Nephron (organoid): ENCODE results near the gene MMP15.
"Not testable (repeated sequence)": the region's sequence is repeated elsewhere in the genome, so short reads cannot be mapped to it uniquely, and the experiment has no call there.

Experiments used
- H3K27ac Mint-ChIP-seq, 3 experiments: 2 replicates each; pipeline ENCODE4 v1.8.0; 2020; ENCODE audit warnings: mixed read lengths in 3 of 3, mild to moderate bottlenecking in 2 of 3, moderate library complexity in 1 of 3
- H3K27me3 Mint-ChIP-seq: 2 replicates; pipeline ENCODE4 v1.8.0; 2021; ENCODE audit warnings: low read depth, mild to moderate bottlenecking, moderate library complexity, mixed read lengths
- H3K36me3 Mint-ChIP-seq: 2 replicates; pipeline ENCODE4 v1.8.0; 2020; ENCODE audit warnings: low read depth, mixed read lengths
- H3K4me1 Mint-ChIP-seq: 2 replicates; pipeline ENCODE4 v1.8.0; 2020; ENCODE audit warnings: mixed read lengths
- H3K4me3 Mint-ChIP-seq, 3 experiments: 2 replicates each; pipeline ENCODE4 v1.8.0; 2020; ENCODE audit warnings: mild to moderate bottlenecking in 3 of 3, mixed read lengths in 3 of 3, moderate library complexity in 2 of 3
- H3K9me3 Mint-ChIP-seq: 2 replicates; pipeline ENCODE4 v1.8.0; 2020; ENCODE audit warnings: mixed read lengths
- TF ChIP-seq, protein P1 (sequence below), 3 experiments: fragments of 200-600 bp; sonication (generic); IDR thresholded peaks; one replicate each; pipeline ENCODE4 v1.5.0; 2021; ENCODE audit warnings: antibody characterized with exemption in 3 of 3; ENCODE audit not compliant: unreplicated experiment in 3 of 3

The MMP15 gene

DNA sequence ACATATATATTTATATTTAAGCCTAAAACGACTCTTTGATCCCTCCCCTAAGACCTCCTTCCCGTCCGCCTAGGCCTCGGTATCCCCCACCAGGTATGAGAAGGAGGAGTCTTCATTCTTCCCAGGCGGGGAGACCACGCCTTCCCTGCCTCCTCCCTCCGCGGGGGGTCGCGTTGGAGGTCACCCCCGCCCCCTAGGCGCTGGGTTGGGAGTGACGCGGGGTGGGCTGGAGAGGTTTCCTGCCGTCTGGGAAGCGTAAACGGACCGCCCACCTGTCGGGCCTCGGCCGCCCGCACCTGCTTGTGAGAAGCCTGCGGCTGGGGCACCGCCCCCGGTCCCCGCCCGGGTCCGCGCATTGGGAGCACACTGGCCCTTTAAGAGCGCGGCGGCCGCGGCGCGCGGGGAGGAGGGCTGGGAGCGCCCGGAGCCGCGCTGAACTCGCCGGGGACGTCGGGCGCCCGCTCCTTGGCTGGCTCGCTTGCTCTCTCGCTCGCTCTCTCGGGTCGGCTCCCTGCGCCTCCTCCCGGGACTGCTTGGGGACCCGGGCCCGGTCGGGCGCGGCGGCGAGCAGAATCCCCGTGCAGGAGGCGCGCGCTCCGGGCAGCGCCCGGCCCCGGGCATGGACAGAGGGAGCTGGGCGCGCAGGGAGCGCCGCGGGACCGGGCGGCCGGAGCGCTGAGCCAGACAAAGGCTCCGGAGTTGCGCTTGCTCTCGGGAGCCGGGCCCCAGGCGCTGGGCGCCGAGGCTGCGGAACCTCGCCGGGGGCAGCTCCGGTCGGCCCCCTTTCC lies at the start of gene MMP15:
Gene MMP15, plus strand, starts transcription at position 404 of the 788 bp plus-strand sequence. CDS start 597 bp downstream, outside the sequence.
- peaks cover 36% of the 10 kb centered on the region for H3K27me3 Mint-ChIP-seq
- H3K36me3 Mint-ChIP-seq = no peaks in the 10 kb centered on the region
- H3K4me3 Mint-ChIP-seq = peak within 1 kb of the TSS; percentile 80 to 90 (median 89)
- peaks cover 54% of the 10 kb centered on the region for H3K4me1 Mint-ChIP-seq
- H3K9me3 Mint-ChIP-seq = no peaks in the 10 kb centered on the region
- TF ChIP-seq, protein P1, sequence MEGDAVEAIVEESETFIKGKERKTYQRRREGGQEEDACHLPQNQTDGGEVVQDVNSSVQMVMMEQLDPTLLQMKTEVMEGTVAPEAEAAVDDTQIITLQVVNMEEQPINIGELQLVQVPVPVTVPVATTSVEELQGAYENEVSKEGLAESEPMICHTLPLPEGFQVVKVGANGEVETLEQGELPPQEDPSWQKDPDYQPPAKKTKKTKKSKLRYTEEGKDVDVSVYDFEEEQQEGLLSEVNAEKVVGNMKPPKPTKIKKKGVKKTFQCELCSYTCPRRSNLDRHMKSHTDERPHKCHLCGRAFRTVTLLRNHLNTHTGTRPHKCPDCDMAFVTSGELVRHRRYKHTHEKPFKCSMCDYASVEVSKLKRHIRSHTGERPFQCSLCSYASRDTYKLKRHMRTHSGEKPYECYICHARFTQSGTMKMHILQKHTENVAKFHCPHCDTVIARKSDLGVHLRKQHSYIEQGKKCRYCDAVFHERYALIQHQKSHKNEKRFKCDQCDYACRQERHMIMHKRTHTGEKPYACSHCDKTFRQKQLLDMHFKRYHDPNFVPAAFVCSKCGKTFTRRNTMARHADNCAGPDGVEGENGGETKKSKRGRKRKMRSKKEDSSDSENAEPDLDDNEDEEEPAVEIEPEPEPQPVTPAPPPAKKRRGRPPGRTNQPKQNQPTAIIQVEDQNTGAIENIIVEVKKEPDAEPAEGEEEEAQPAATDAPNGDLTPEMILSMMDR (IDR thresholded peaks at IDR 0.05; ENCODE audit: unreplicated experiment in 3 of 3) = no peak
- peak within 1 kb of the TSS in 2 of 3 experiments; percentile 35 to 74 for H3K27ac Mint-ChIP-seq

DNA sequence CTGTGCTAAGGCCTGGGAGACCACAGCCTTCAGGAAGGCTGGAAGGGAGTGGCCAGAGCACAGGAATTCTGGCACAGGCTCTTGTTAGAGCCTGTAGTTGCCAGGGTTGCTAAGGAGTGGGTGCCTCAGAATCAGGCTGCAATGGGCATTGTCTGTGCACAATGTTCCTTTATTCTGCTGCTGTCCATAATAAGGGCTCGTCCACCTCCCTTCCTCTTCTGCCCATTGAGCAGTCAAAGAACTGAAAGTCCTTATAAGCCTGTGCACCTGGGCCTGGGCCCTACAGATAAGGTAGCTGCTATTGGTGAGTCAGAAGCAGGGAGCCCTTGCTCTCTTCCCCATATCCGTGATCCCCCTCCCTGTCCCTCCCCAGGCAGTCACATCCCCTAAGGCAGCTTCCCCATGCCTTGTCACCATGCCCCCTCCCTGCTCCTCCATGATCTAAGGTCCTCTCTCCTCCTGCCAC lies 49.2 kb upstream of the MMP15 start:
- no peaks in the 10 kb centered on the region for H3K4me1 Mint-ChIP-seq
- no peaks in the 10 kb centered on the region for H3K36me3 Mint-ChIP-seq
- H3K4me3 Mint-ChIP-seq = no peak overlapping the region
- H3K9me3 Mint-ChIP-seq = no peaks in the 10 kb centered on the region
- peaks cover 32% of the 10 kb centered on the region for H3K27me3 Mint-ChIP-seq
- TF ChIP-seq, protein P1 (IDR thresholded peaks at IDR 0.05; ENCODE audit: unreplicated experiment in 3 of 3) = no peak
- H3K27ac Mint-ChIP-seq = no peak overlapping the region

DNA sequence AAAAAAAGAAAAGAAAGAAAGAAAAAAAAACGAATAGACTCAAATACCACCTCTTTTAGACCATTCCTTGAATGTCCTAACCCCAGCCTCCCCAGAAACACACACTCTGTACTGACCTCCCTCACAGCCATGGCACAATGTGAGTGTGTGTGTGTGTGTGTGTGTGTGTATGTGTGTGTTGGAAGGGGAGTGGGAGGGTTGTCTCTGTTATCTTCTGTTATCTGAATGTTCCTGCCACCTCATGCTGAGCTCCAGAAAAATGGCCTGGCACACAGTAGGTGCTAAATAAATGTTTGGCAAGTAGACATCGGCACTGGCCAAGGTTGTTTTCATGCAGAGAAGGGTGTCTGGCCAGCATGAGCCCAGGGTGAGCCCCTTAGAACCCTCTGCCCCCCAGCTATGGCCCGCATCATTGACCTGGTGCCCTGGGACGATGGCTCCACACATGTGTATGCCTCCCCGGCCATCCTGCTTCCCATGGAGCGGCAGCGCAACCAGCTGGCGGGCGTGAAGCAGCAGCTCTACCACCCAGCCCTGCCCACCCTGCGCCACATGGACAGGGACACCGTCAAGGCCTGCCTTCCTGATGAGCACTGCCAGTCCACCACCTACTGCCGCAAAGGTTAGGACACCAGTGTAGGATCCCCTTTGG lies 48.0 kb upstream of the MMP15 start:
- Mint-ChIP-seq H3K4me1 (no peaks in the 10 kb centered on the region), H3K27ac (no peak overlapping the region), H3K9me3 (no peaks in the 10 kb centered on the region), H3K36me3 (no peaks in the 10 kb centered on the region), H3K4me3 (no peak overlapping the region), H3K27me3 (peaks cover 24% of the 10 kb centered on the region)
- TF ChIP-seq, protein P1 (IDR thresholded peaks at IDR 0.05; ENCODE audit: unreplicated experiment in 3 of 3) = no peak

DNA sequence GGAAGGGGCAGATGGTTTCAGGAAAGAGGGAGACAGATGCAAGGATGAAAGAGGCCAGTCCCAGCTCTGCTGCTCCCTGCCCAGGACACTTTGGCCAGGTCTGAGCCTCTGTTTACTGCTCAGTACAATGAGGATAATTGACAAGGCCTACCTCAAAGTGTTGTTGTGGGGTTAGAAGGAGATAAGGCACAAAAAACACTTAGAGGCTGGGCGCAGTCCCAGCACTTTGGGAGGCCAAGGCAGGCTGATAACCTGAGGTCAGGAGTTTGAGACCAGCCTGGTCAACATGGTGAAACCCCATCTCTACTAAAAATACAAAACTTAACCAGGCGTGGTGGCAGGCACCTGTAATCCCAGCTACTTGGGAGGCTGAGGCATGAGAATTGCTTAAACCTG lies 47.5 kb upstream of the MMP15 start:
- H3K4me1 Mint-ChIP-seq, H3K27ac Mint-ChIP-seq, H3K4me3 Mint-ChIP-seq, H3K36me3 Mint-ChIP-seq, H3K9me3 Mint-ChIP-seq: not testable (repeated sequence)
- peaks cover 23% of the 10 kb centered on the region for H3K27me3 Mint-ChIP-seq

DNA sequence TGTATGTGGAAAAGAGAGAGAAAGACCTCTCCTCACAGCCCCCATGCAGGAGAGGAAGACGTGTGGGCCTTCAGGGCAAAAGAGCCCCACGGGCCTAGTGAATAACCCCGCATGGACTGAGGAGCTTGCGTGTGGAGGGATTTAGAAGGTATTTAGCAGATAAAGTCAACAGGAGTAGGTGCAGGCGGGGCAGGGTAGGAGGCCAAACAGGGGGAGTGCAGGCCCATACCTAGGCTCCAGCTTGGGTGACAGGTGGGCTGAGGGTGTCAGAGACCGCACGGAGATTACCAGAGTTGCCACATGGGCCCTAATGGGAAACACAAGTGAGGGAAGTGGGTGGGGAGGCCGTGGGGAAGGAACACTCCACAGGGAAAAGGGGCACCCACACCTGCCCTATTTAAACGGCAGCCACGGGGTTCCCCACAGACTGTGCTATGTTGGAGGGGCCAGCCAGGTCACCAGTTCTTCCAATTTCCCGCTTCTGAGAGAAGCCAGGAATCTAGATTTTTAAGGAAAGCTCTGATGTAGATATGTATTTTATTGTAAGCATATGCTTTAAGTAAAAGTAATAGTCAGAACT lies 46.5 kb upstream of the MMP15 start:
- Mint-ChIP-seq H3K27me3 (peaks cover 23% of the 10 kb centered on the region), H3K4me3 (no peak overlapping the region), H3K4me1 (no peaks in the 10 kb centered on the region), H3K36me3 (no peaks in the 10 kb centered on the region), H3K9me3 (no peaks in the 10 kb centered on the region), H3K27ac (no peak overlapping the region)
- TF ChIP-seq, protein P1 (IDR thresholded peaks at IDR 0.05; ENCODE audit: unreplicated experiment in 3 of 3) = no peak

DNA sequence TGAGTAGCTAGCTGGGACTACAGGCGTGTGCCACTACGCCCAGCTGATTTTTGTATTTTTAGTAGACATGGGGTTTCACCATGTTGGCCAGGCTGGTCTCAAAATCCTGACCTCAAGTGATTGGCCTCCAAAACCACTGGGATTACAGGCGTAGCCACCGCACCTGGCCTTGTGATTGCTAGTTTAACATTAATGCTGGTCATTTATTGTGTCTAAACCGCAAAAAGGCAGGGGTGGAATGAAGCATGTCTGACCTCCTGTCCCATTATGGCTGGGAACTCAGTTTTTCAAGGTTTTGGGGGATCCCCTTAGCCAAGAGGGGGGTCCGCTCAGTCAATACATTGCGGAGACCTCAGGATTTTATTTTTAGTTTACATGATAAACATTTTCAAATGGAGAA lies 43.9 kb upstream of the MMP15 start:
- Mint-ChIP-seq H3K9me3 (no peaks in the 10 kb centered on the region), H3K36me3 (no peaks in the 10 kb centered on the region), H3K4me3 (no peak overlapping the region), H3K27ac (no peak overlapping the region), H3K4me1 (no peaks in the 10 kb centered on the region), H3K27me3 (peaks cover 45% of the 10 kb centered on the region)
- TF ChIP-seq, protein P1 (IDR thresholded peaks at IDR 0.05; ENCODE audit: unreplicated experiment in 3 of 3) = no peak
